T-helper 2 cell (primary cell): Measurements from ENCODE around the gene RAB9B.
A peak's percentile ranks its signal among the peaks of the same experiment; 100 is the strongest.
"Not testable (repeated sequence)": the region's sequence is repeated elsewhere in the genome, so short reads cannot be mapped to it uniquely, and the experiment has no call there.

Experiments
- DNase-seq, 5 experiments: peaks; one replicate each; pipeline versions ENCODE4 v3.0.0 to v3.0.0-alpha.2; 2012 to 2022
- total RNA-seq, 2 donors: gene quantifications; one replicate each; lab custom pipeline; 2026; lab: John Stamatoyannopoulos, UW

RAB9B gene, protein sequence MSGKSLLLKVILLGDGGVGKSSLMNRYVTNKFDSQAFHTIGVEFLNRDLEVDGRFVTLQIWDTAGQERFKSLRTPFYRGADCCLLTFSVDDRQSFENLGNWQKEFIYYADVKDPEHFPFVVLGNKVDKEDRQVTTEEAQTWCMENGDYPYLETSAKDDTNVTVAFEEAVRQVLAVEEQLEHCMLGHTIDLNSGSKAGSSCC
- 0 to 1.1 reads per million in 2 donors for total RNA-seq

DNA sequence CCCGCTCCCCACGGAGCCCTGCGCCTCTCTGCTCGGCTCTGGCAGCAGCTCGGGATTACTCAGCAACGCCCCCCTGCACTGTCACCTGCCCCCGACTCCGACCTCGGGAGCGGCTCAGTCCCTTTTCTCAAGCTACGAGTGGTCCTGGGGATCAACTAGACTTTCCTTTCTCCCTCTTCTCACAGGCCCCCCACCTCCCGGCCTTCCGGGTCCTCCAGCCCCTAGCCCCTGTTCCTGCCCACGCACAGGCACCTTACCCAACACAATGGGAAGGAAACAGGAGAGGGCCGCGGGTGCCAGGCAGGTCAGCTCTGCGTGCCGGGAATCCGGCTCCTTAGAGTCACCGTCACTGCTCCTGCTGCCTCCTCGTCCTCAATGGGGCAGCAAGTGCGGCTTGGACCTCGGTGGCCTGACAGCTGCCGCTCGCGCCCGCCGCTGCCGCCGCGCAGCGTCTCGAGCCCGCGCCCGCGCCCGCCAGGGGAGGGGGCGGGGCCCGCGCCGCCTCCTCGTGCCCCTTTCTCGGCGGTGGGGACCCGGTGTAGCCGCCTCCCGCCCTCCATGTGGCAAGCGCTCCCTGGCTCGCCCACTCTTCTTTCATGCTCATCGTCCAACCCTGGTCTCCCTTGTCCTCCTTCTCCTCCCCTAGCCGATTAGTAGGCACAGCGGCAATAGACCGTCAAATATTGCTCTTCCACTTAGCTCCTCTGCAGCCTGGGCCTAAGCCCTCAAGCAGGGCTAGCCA lies at the start of gene RAB9B:
TSS of gene RAB9B (minus strand) at position 455 of the 742 bp plus-strand sequence. CDS start 6,473 bp downstream, outside the sequence.
- peak in 3 of 5 experiments; percentile 18 to 38 (median 36) for DNase-seq

DNA sequence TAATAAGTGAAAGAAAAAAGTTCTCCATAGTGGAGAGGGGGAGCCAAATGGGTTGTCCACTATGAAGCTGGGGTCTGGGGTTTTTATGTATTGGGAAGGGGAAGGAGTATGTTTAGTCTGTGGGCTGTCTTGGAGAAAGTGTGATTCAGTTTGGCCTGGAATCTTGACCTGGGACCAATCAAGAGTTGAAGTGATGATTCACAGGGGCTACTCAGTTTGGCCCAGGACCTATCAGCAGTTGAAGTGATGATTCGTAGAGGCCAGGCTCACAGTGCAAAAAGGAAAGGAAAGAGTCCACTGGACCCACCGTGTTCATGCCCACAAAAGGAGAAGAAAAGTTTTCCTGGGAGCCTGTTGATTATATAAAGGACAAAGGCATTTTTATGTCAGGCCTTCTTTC lies 47.3 kb upstream of the RAB9B start:
- DNase-seq: no peak

DNA sequence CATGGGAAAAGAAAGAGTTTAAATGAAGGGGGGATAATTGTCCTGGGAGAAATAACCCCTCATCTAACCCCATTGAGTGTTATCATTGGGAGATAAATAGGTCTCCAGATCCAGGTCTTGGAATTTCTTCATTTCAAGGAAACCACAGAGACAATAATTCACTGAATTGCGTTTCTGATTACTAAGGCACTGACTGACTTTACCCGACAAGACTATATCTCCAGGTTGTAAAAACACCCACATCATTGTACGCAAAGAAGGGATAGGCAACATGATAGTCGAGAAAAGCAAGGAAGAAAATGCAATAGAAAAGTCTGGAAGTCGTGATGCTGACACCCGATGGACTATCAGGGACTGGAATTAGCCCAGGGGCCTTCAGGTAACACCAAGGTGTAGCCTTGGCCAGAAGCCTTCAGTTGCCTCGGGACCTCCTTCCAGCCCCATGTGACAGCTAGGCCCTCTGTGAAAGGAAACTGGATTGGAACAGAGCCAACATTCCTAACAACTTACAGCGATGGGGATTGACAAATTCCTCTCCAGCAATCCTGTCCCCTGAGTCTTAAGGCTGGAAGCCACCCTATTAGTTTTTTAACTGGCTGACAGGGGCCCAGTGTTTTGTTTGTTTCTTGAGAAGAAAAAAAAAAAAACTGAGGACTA lies 46.5 kb upstream of the RAB9B start:
- no peak for DNase-seq

DNA sequence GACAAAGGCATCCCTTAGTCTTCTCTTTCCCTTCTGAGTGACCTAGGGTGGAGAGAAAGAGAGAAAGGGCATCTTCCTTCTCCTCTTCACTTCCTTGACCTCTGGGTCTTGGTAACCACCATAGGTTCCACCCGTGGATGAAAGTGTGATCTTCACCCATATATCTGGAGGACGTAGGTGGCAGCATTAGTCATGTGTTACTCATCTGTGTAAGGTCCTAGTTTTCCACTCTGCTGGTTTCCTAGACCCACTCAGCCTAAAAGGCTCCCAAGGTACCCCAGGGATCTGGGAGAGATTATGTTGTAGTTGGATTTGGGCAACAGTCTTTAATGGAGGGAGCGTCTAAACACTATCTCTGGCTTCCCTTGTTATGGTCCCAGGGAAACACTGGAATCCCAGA lies 45.5 kb upstream of the RAB9B start:
- DNase-seq: no peak

DNA sequence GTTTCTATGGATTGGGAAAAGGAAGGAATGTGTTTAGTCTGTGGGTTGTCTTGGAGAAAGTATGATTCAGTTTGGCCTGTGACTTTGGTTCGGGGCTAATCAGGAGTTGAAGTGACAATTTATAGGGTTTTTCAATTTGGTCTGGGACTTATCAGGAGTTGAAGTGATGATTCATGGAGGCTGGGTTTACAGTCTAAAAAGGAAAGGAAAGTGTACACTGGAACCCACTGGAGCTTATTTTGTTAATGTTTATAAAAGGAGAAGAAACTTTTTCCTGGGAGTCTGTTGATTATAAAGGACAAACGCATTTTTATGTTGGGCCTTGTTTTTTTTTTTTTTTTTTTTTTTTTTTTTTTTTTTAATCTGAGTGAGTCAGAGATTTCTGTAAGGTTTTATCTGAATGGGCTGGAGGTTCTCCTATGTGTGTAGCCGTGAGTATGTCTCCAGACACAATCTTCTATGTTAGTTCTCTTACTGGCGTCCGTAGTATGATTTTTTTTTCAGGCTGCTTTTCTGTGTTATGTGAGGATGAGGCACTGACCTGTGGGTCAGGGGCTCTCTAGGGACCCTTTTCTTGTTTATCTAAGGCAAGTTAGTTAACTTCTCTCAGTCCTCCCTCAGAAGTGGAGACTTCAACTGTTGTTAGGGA lies 33.0 kb upstream of the RAB9B start:
- DNase-seq: no peak

DNA sequence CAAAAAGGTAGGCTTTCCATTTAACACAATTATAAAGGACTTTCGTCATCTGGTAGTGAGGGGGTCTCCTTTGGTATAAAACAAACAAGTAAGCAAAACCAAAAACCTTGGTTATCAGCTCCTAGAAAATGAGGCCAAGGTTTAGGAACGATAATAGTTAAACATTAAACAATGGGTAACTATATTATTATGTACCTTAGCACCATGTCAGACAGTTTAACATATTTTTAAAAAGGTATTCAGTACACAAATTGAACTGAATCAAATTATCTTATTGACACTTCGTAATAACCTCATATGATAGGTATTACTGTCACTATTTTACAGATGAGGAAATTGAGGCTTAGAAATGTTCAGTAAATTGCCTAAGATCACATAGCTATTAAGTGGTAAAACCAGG lies 32.1 kb upstream of the RAB9B start:
- no peak for DNase-seq

DNA sequence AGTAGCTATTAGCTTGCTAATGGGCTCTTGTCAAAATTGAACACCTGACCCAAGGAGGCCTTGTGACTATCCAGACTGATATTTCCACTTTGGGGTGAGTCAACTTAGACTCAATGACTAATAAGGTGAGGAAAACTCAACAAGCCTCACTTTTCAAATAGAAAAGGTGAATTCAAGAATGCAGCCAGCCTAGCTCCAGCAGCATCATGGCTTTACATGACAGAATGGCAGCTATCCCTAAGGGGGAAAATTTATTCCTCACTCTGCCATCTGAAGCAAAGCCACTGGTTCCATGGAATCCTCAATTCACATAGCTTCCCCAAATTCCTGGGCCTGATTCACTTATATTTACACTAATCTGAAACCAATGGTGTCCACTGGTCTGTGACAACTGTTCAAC lies 29.1 kb upstream of the RAB9B start:
- DNase-seq: no peak

DNA sequence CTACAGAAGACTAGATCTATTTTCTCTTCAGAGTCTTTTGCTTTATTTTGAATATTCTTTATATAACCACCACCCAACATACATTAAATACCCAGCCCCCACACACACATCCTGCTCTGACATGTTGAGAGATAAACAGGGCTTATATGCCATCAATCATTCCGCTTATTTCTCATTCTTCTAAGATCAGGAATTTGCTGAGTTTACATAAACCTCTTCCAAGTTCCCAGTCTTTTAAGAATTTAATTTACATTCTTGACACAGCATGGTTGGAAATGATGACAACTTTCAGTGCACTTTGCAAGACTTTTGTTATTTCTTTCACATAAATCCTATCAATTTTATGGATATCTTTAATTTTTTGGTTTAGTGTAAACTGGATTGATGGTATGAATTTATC lies 17.5 kb upstream of the RAB9B start:
- no peak for DNase-seq

DNA sequence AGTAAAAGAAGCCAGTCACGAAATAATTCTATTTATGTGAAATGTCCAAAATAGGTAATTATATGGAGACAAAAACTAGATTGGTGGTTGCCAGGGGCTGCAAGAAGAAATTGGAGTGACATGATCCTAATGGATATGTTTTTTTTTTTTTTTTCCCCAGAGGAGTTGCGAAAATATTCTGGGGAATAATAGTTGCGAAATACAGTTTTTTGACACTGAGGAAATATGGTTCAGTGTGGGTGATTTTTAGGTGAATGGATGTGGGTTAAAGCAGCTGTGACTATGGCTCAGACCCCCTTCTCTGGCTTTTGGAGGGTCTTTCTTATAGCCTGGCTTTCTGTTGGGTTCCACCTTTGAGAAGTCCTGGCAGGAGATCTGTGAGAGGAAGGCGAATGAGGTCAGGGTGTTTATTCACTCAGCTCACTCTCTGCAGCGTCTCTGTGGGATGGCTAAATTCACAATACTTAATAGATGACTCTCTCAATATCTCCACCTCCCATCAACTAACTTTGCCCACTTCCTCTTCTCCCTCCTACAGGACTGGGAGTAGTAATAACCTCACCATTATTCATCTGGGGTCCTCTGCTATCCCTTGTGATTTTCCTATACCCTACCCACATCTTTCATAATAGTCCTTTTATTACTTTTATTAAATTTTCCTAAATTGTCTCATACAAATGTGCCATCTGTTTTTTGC lies 15.3 kb upstream of the RAB9B start:
- no peak for DNase-seq

DNA sequence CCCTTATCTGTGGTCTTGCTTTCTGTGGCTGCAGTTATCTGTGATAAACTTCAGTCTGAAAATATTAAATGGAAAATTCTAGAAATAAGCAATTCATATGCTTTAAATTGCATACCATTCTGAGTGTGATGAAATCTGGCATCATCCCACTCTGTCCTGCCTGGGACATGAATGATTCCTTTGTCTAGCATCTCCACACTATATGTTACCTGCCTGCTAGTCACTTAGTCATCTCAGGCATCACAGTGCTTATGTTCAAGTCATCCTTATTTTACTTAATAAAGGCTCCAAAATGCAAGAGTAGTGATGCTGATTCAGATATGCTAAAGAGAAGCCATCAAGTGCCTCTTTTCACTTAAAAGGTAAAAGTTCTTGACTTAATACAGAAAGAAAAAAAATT lies 14.3 kb upstream of the RAB9B start:
- DNase-seq: no peak

DNA sequence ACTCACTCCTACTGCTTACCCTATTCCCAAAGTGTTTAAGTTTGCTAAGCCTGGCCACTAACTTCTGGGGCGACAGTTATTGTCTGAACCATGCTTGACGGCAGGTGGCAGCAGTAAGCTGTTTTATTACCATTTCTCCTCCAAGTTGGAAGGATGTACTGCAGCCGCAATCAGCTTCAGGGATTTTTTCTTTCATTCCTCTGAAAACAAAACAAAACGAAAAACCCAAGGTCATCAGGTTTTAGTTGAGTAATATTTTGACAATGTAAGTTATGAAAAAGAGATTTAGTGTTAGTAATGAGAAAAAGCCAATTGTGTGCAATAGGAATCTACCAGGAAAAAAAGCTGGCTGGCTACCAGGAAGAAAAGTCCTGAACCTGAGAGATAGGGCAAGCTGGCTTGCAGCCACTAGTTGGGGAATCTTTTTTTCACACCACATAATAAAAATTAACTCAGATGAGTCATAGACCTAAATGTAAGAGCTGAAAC lies 13.2 kb upstream of the RAB9B start:
- DNase-seq: peak in 3 of 5 experiments; percentile 18 to 38 (median 18)

DNA sequence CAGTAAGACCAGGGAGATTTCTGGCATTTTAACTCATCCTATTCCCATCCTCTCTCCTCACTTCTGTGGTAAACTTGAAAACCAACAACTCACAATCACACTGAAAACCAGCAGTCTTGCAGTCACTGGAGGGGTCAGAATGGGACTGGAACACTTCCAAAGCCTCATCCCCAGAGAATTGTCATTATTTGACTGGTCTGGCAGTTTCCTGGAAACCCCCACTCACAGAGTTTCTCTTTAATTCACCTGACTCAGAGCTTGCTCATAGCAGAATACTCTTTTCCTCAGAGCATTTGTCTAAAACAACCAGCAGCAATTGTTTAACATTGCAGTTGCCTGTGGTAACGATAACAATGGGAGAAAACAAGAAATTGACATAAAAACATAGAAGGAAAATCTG lies 7.3 kb upstream of the RAB9B start:
- DNase-seq: no peak

DNA sequence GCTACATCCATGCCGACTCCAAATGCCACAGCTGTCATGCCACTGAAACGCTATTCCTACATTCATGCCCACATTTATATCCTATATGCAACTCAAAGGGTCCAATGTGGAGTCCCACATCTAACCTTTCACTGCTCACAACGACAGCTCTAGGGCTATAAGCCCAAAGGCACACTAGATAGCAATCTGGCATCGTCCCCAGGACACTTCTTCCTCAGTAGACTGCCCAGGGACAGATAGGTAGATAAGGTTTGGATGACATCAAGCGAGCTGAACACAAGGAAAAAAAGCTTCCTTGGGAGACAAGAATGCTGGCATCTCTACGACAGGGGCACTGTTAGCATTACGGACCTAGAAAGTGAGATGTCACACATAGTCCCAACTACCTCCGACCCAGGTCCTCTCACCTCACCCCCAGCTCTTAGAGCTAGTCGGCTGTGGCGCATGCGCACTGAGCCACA lies 685 bp downstream of the RAB9B start:
- DNase-seq: peak in 2 of 5 experiments; percentile 43 to 73

DNA sequence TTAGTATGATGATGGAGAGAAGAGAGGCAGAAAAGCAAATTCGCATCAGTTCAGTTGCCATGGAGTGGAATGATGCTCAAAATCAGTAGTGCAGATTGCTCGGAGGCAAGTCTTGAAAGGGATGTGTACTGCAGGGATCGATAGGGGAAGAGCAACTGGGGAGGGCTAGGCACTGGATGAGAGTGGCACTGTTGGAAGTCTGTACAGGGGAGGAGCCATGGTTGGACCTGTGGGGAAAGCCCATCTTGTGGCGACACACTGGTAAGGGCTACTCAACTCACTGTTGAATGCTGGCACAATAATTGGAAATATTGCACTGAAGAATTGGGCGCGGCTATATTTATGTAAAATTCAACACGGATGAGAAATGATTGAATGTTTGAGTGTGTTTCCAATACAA lies 1.2 kb downstream of the RAB9B start:
- DNase-seq: no peak

DNA sequence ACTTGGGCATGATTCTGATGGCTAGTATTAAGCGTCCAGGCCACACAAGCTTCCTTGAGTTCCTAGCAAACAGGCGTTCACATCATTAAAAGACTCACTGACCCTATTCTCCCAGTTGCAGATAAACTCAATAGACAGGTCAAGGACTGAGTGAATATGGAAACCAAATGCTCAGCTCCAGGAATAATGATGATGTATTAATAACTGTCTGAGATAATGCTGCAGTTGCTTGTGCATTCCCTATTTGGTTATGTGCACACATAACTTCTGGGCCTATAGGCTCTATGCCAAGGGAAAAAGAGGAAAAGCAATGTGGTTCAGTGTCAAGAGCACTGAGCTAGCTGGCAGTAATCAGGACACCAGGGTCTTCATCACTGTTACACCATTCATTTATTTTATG lies 3.5 kb downstream of the RAB9B start:
- no peak for DNase-seq

DNA sequence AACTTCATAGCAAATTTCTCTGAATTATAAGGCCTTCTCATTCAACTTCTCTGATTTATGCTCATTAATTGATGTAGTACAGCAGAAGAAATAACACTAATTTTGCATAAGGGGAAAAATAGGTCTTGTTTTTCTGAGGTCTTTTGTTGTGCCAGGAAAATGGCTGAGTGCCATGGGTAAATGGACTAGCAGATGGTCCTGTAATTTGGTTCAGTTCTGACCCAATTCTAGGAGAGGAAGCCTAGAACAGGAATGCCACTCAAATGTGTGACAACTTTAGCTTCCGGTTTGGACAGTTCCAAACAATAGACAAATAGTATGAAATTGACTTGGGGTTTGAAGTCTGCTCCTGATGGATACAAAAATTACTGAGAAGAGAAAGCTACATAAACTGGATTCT lies 6.2 kb downstream of the RAB9B start:
- DNase-seq: no peak

DNA sequence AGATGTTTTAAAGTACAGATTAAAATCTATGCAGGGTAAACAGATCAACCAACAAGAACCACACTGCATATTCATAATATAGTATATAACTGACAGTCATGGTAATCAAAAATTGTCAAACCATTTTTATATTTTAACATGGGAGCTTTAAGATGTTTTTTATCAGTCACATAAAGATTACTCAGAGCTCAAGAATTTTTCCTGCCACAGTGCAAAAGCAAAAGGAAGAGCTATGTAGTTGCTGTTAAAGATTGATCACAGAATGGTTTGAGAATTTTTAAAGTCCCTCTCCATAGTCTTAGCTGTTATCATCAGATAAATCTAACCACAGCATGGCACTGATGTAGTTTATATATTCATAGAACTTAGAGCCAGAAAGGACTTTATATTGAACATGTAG lies 8.5 kb downstream of the RAB9B start:
- DNase-seq: no peak

DNA sequence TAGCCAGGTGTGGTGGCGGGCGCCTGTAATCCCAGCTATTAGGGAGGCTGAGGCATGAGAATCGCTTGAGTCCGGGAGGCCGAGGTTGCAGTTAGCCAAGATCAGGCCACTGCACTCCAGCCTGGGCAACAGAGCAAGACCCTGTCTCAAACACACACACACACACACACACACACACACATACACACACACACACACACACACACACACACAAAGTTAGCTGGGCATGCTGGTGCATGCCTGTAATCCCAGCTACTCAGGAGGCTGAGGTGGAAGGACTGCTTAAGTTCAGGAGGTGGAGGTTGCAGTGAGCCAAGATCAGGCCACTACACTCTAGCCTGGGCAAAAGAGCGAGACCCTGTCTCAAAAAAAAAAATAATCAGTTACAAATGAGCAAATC lies 11.3 kb downstream of the RAB9B start:
- DNase-seq: not testable (repeated sequence)

DNA sequence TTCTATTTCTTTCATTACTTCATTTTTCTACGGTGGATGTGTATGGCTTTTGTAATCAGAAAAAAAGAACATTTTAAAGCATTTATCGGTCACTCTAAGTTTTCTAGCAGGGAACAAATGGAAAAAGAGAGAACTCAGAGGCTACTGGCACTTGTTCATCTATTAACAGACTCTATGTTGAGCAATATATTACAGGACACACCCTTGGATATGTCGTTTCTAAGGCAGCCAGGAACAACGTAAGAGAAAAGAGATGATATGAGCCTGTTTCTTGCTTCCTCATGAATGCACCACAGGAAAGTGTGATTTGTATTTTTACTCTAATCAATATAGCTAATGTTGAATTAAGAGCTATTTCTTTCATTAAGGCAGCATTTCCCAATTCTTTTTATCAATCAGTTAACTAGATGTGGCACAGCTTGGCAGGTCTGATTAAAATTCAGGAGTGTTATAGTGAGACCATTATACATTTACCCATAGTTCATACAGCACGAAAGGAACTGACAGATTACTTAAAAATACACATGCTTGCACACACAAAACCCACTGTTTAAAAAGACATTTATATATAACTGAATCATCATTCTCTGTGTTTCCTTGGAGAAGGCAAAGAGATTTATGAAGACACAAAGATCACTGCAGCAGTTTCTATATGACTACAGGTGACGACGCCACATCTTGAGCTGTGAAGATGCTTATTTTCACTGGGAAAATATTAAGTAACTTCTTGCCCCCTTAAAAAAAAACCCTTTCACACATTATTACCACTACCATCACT lies 13.0 kb downstream of the RAB9B start:
- peak in 1 of 5 experiments; percentile 28 for DNase-seq

DNA sequence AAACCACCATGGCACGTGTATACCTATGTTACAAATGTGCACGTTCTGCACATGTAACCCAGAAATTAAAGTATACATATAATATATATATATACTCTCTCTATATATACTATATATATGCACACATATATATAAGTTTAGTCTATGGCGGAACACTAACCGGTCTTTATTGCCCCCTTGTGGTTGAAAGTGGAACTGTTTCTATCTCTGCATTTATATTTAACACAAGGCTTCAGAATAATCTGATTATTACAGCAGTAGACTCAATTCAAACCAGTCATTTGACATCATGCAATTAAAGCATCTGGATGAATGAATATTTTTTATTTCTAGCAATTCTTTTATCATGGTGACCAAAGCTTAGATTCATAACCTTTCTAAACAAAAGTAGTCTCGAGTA lies 14.6 kb downstream of the RAB9B start:
- DNase-seq: peak in 2 of 5 experiments; percentile 17 to 49

DNA sequence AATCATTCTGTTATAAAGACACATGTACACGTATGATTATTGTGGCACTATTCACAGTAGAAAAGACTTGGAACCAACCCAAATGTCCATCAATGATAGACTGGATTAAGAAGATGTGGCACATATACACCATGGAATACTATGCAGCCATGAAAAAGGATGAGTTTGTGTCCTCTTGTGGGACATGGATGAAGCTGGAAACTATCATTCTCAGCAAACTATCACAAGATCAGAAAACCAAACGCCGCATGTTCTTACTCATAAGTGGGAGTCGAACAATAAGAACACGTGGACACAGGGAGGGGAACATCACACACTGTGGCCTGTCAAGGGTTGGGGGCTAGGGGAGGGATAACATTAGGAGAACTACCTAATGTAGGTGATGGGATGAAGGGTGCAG lies 15.0 kb downstream of the RAB9B start:
- DNase-seq: not testable (repeated sequence)

DNA sequence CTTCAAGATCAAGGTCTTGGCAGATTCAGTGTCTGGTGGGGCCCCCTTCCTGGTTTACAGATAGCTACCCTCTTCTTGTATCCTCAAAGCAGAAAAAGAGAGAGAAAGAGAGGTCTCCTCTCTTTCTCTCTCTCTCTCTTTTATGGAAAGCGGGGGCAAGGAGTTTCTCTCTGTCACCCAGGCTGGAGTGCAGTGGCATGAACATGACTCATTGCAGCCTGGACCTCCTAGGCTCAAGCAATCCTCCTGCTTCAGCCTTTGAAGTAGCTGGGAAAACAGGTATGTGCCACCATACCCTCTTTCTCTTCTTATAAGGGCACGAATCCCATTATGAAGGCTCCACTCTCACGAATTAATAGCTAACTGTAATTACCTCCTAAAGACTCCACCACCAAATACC lies 20.2 kb downstream of the RAB9B start:
- no peak for DNase-seq
